Large intestine (tissue), 3 donors: Measurements from ENCODE around the gene CDC14A. TPM values are rescaled to one million over a fixed set of nuclear protein-coding genes. Genes with fewer than 3 reads are reported as not detected.

Source experiments
- DNase-seq, 2 donors: peaks; one replicate each; pipeline versions ENCODE4 v3.0.0 to v3.0.0-alpha.2; 2013
- H3K27ac ChIP-seq: one replicate; pipeline ENCODE4 v1.5.1; 2013; ENCODE audit warnings: low read length
- H3K27me3 ChIP-seq: 2 replicates; pipeline ENCODE4 v1.6.1; 2013; ENCODE audit warnings: low read length; ENCODE audit not compliant: control insufficient read depth, insufficient read depth
- H3K36me3 ChIP-seq: 2 replicates; pipeline ENCODE4 v1.6.1; 2013; ENCODE audit warnings: low read length; ENCODE audit not compliant: control insufficient read depth, insufficient read depth
- H3K4me1 ChIP-seq: one replicate; pipeline ENCODE4 v1.6.1; 2013; ENCODE audit warnings: low read length; ENCODE audit not compliant: control insufficient read depth, insufficient read depth
- H3K4me3 ChIP-seq: one replicate; pipeline ENCODE4 v1.5.1; 2013; ENCODE audit warnings: low read length
- H3K9me3 ChIP-seq: one replicate; pipeline ENCODE4 v1.6.1; 2013; ENCODE audit warnings: mild to moderate bottlenecking, low read depth, low read length, moderate library complexity; ENCODE audit not compliant: control insufficient read depth
- WGBS: methylation state at CpG from one replicate; pipeline ENCODE4 v1.1.5; 2013; ENCODE audit warnings: low lambda C conversion rate; ENCODE audit not compliant: insufficient coverage; 5-methylcytosine and 5-hydroxymethylcytosine counted together
- polyA plus RNA-seq: library from polyadenylated mRNA; unstranded; fragments of 120-200 nt; gene quantifications from one replicate; pipeline ENCODE4 v1.2.1, GENCODE V29; 2013

The CDC14A gene
- polyA plus RNA-seq, 1 donor = 15.7 TPM

GRCh38 chr1:100510451-100510850, 158.1 kb downstream of the CDC14A start:
- Histone ChIP-seq H3K36me3 (peaks cover 22% of the 10 kb centered on the region), H3K27ac (no peak overlapping the region), H3K4me1 (no peaks in the 10 kb centered on the region), H3K4me3 (no peak overlapping the region), H3K9me3 (no peaks in the 10 kb centered on the region), H3K27me3 (no peaks in the 10 kb centered on the region)
- DNase-seq = no peak
- 71% methylated on average over 1 of the region's 1 CpG for WGBS

GRCh38 chr1:100511058-100511457, 158.8 kb downstream of the CDC14A start:
- Histone ChIP-seq H3K4me3 (no peak overlapping the region), H3K9me3 (no peaks in the 10 kb centered on the region), H3K27ac (no peak overlapping the region), H3K36me3 (peaks cover 25% of the 10 kb centered on the region), H3K27me3 (no peaks in the 10 kb centered on the region), H3K4me1 (no peaks in the 10 kb centered on the region)
- WGBS = 100% methylated on average over 1 of the region's 4 CpGs
- DNase-seq = no peak

GRCh38 chr1:100511773-100512172, 159.5 kb downstream of the CDC14A start:
- Histone ChIP-seq H3K9me3 (no peaks in the 10 kb centered on the region), H3K4me3 (no peak overlapping the region), H3K27me3 (no peaks in the 10 kb centered on the region), H3K4me1 (no peaks in the 10 kb centered on the region), H3K27ac (no peak overlapping the region), H3K36me3 (peaks cover 25% of the 10 kb centered on the region)
- DNase-seq = no peak
- 64% methylated on average over 2 of the region's 5 CpGs for WGBS

GRCh38 chr1:100512803-100513352, 160.6 kb downstream of the CDC14A start:
- DNase-seq = no peak
- Histone ChIP-seq H3K36me3 (peaks cover 25% of the 10 kb centered on the region), H3K27me3 (no peaks in the 10 kb centered on the region), H3K27ac (no peak overlapping the region), H3K4me3 (no peak overlapping the region), H3K9me3 (no peaks in the 10 kb centered on the region), H3K4me1 (no peaks in the 10 kb centered on the region)

GRCh38 chr1:100516857-100517256, 164.6 kb downstream of the CDC14A start:
- no peak overlapping the region for H3K4me3 ChIP-seq
- H3K4me1 ChIP-seq = no peaks in the 10 kb centered on the region
- H3K27me3 ChIP-seq = no peaks in the 10 kb centered on the region
- DNase-seq = no peak
- H3K9me3 ChIP-seq = no peaks in the 10 kb centered on the region
- peaks cover 12% of the 10 kb centered on the region for H3K36me3 ChIP-seq
- no peak overlapping the region for H3K27ac ChIP-seq
- WGBS = 100% methylated on average over 1 of the region's 5 CpGs

- no peaks in the 10 kb centered on the region for H3K27me3 ChIP-seq
- no CpG with 5 or more reads among the region's 1 CpG for WGBS
- H3K36me3 ChIP-seq = peaks cover 11% of the 10 kb centered on the region
- DNase-seq = no peak
- no peaks in the 10 kb centered on the region for H3K4me1 ChIP-seq
- no peak overlapping the region for H3K4me3 ChIP-seq
- H3K9me3 ChIP-seq = no peaks in the 10 kb centered on the region
- H3K27ac ChIP-seq = no peak overlapping the region
Measured at GRCh38 chr1:100517515-100517914, 165.2 kb downstream of the CDC14A start.

- H3K4me3 ChIP-seq = no peak overlapping the region
- no peak overlapping the region for H3K27ac ChIP-seq
- DNase-seq = no peak
- no peaks in the 10 kb centered on the region for H3K27me3 ChIP-seq
- WGBS = 0% methylated on average over 1 of the region's 2 CpGs
- no peaks in the 10 kb centered on the region for H3K4me1 ChIP-seq
- H3K9me3 ChIP-seq = no peaks in the 10 kb centered on the region
- H3K36me3 ChIP-seq = peaks cover 11% of the 10 kb centered on the region
Measured at GRCh38 chr1:100518023-100518422, 165.7 kb downstream of the CDC14A start.

GRCh38 chr1:100523038-100523652, 170.8 kb downstream of the CDC14A start:
- H3K36me3 ChIP-seq = peaks cover 4% of the 10 kb centered on the region
- H3K27me3 ChIP-seq = no peaks in the 10 kb centered on the region
- no peaks in the 10 kb centered on the region for H3K9me3 ChIP-seq
- no peak overlapping the region for H3K27ac ChIP-seq
- DNase-seq = no peak
- no CpG with 5 or more reads among the region's 5 CpGs for WGBS
- no peaks in the 10 kb centered on the region for H3K4me1 ChIP-seq
- no peak overlapping the region for H3K4me3 ChIP-seq

- Histone ChIP-seq H3K27me3 (no peaks in the 10 kb centered on the region), H3K27ac (no peak overlapping the region), H3K9me3 (no peaks in the 10 kb centered on the region), H3K36me3 (peaks cover under 1% of the 10 kb centered on the region), H3K4me3 (no peak overlapping the region), H3K4me1 (no peaks in the 10 kb centered on the region)
- no peak for DNase-seq
- WGBS = no CpG with 5 or more reads among the region's 4 CpGs
Measured at GRCh38 chr1:100524355-100524754, 172.0 kb downstream of the CDC14A start.

GRCh38 chr1:100526894-100527293, 174.6 kb downstream of the CDC14A start:
- 100% methylated on average over 2 of the region's 2 CpGs for WGBS
- Histone ChIP-seq H3K4me3 (no peak overlapping the region), H3K27me3 (no peaks in the 10 kb centered on the region), H3K9me3 (no peaks in the 10 kb centered on the region), H3K36me3 (no peaks in the 10 kb centered on the region), H3K27ac (no peak overlapping the region), H3K4me1 (no peaks in the 10 kb centered on the region)
- DNase-seq = no peak

GRCh38 chr1:100528871-100529270, 176.6 kb downstream of the CDC14A start:
- Histone ChIP-seq H3K4me3 (no peak overlapping the region), H3K4me1 (no peaks in the 10 kb centered on the region), H3K27me3 (peaks cover 6% of the 10 kb centered on the region), H3K36me3 (no peaks in the 10 kb centered on the region), H3K9me3 (no peaks in the 10 kb centered on the region), H3K27ac (no peak overlapping the region)
- WGBS = 65% methylated on average over 2 of the region's 2 CpGs
- peak in 1 of 2 donors; percentile 39 for DNase-seq
